ENCODE data around the gene HLA-E. TPM values are rescaled to one million over a fixed set of nuclear protein-coding genes. Genes with fewer than 3 reads are reported as not detected.
A peak's percentile ranks its signal among the peaks of the same experiment; 100 is the strongest.
"Not testable (repeated sequence)": the region's sequence is repeated elsewhere in the genome, so short reads cannot be mapped to it uniquely, and the experiment has no call there.

HLA-E gene
- total RNA-seq, 1 experiment from 2014 or later = 47.0 TPM

GRCh38 chr6:30513451-30513850 lies 24.1 kb downstream of the HLA-E start:
- no peak for TF ChIP-seq CTCF (IDR thresholded peaks at IDR 0.05; ENCODE audit: insufficient read depth in 1 of 2, low read depth in 1 of 2, low read length in 1 of 2, severe bottlenecking in 1 of 2, unreplicated experiment in 1 of 2)
- intact Hi-C loops (cut with micrococcal nuclease; ENCODE audit: unreplicated experiment) = no loop called here
- H3K4me3 Mint-ChIP-seq (ENCODE audit: unreplicated experiment) = no peak overlapping the region
- Histone ChIP-seq H3K9me3 (no peaks in the 10 kb centered on the region), H3K27me3 (replicated peaks; ENCODE audit: control insufficient read depth, insufficient read depth, low read length) (no peaks in the 10 kb centered on the region), H3K36me3 (ENCODE audit: control insufficient read depth, insufficient read depth, low read length) (no peaks in the 10 kb centered on the region; the same call in 1 of the 2 replicates), H3K4me1 (no peaks in the 10 kb centered on the region), H3K4me3 (ENCODE audit: low read depth, low read length) (no peak overlapping the region)
- ChIA-PET POLR2A (no interaction called here), CTCF (no interaction called here)
- H3K27me3 Mint-ChIP-seq (ENCODE audit: insufficient read depth, unreplicated experiment) = no peaks in the 10 kb centered on the region
- DNase-seq = no peak
- no peaks in the 10 kb centered on the region for H3K4me1 Mint-ChIP-seq (ENCODE audit: low read depth, unreplicated experiment)
- no peaks in the 10 kb centered on the region for H3K9me3 Mint-ChIP-seq (ENCODE audit: unreplicated experiment)
- H3K27ac Mint-ChIP-seq (ENCODE audit: unreplicated experiment) = no peak overlapping the region
- no TSS peak for BruUV-seq (replicated peaks)
- no peaks in the 10 kb centered on the region for H3K36me3 Mint-ChIP-seq (ENCODE audit: insufficient read depth, unreplicated experiment)

GRCh38 chr6:30515106-30515505 lies 25.8 kb downstream of the HLA-E start:
- no peak for TF ChIP-seq CTCF (IDR thresholded peaks at IDR 0.05; ENCODE audit: insufficient read depth in 1 of 2, low read depth in 1 of 2, low read length in 1 of 2, severe bottlenecking in 1 of 2, unreplicated experiment in 1 of 2)
- Mint-ChIP-seq H3K27ac (ENCODE audit: unreplicated experiment) (no peak overlapping the region), H3K4me3 (ENCODE audit: unreplicated experiment) (peak overlapping the region; percentile 37), H3K36me3 (ENCODE audit: insufficient read depth, unreplicated experiment) (no peaks in the 10 kb centered on the region), H3K4me1 (ENCODE audit: low read depth, unreplicated experiment) (no peaks in the 10 kb centered on the region), H3K9me3 (ENCODE audit: unreplicated experiment) (no peaks in the 10 kb centered on the region), H3K27me3 (ENCODE audit: insufficient read depth, unreplicated experiment) (no peaks in the 10 kb centered on the region)
- ChIA-PET CTCF (no interaction called here), POLR2A (no interaction called here)
- no peaks in the 10 kb centered on the region for H3K4me1 ChIP-seq
- 0 out of 2 replicates have a peak, but pooled peaks cover 3% of the 10 kb centered on the region for H3K9me3 ChIP-seq
- H3K27me3 ChIP-seq (replicated peaks; ENCODE audit: control insufficient read depth, insufficient read depth, low read length) = no peaks in the 10 kb centered on the region
- H3K4me3 ChIP-seq (ENCODE audit: low read depth, low read length) = no peak overlapping the region
- BruUV-seq (replicated peaks) = no TSS peak
- no peaks in the 10 kb centered on the region; the same call in 1 of the 2 replicates for H3K36me3 ChIP-seq (ENCODE audit: control insufficient read depth, insufficient read depth, low read length)
- intact Hi-C loops (cut with micrococcal nuclease; ENCODE audit: unreplicated experiment) = no loop called here
- DNase-seq = no peak

- BruUV-seq (replicated peaks) = TSS peak; percentile 74
- Mint-ChIP-seq H3K36me3 (ENCODE audit: insufficient read depth, unreplicated experiment) (no peaks in the 10 kb centered on the region), H3K9me3 (ENCODE audit: unreplicated experiment) (no peaks in the 10 kb centered on the region), H3K4me3 (ENCODE audit: unreplicated experiment) (peak overlapping the region; percentile 61), H3K27ac (ENCODE audit: unreplicated experiment) (no peak overlapping the region), H3K4me1 (ENCODE audit: low read depth, unreplicated experiment) (no peaks in the 10 kb centered on the region), H3K27me3 (ENCODE audit: insufficient read depth, unreplicated experiment) (no peaks in the 10 kb centered on the region)
- Histone ChIP-seq H3K4me1 (no peaks in the 10 kb centered on the region), H3K9me3 (0 out of 2 replicates have a peak, but pooled peaks cover 3% of the 10 kb centered on the region), H3K36me3 (ENCODE audit: control insufficient read depth, insufficient read depth, low read length) (no peaks in the 10 kb centered on the region; the same call in 1 of the 2 replicates), H3K4me3 (ENCODE audit: low read depth, low read length) (peak overlapping the region; percentile 26), H3K27me3 (replicated peaks; ENCODE audit: control insufficient read depth, insufficient read depth, low read length) (no peaks in the 10 kb centered on the region)
- ChIA-PET POLR2A (interaction anchor here (0.7 kb wide), 1 partner anchor 108 kb away, joined by 4 read pairs; no protein-coding TSS in a partner anchor), CTCF (interaction anchor here (0.9 kb wide), 1 partner anchor 26 kb away, joined by 3 read pairs; no protein-coding TSS in a partner anchor)
- no peak for TF ChIP-seq CTCF (IDR thresholded peaks at IDR 0.05; ENCODE audit: insufficient read depth in 1 of 2, low read depth in 1 of 2, low read length in 1 of 2, severe bottlenecking in 1 of 2, unreplicated experiment in 1 of 2)
- intact Hi-C loops (cut with micrococcal nuclease; ENCODE audit: unreplicated experiment) = no loop called here
- DNase-seq = peak; percentile 63 to 70
Observed at GRCh38 chr6:30515944-30516753, 26.8 kb downstream of the HLA-E start.

GRCh38 chr6:30516754-30517076 lies 27.4 kb downstream of the HLA-E start:
- H3K4me1 ChIP-seq; DNase-seq; intact Hi-C loops (cut with micrococcal nuclease; ENCODE audit: unreplicated experiment); H3K27me3 Mint-ChIP-seq (ENCODE audit: insufficient read depth, unreplicated experiment); H3K4me1 Mint-ChIP-seq (ENCODE audit: low read depth, unreplicated experiment); H3K9me3 Mint-ChIP-seq (ENCODE audit: unreplicated experiment); CTCF ChIA-PET; H3K36me3 Mint-ChIP-seq (ENCODE audit: insufficient read depth, unreplicated experiment); BruUV-seq (replicated peaks); H3K27ac Mint-ChIP-seq (ENCODE audit: unreplicated experiment); H3K36me3 ChIP-seq (ENCODE audit: control insufficient read depth, insufficient read depth, low read length); H3K27me3 ChIP-seq (replicated peaks; ENCODE audit: control insufficient read depth, insufficient read depth, low read length); H3K9me3 ChIP-seq: not testable (repeated sequence)
- peak overlapping the region; percentile 26 for H3K4me3 ChIP-seq (ENCODE audit: low read depth, low read length)
- POLR2A ChIA-PET = interaction anchor here (0.7 kb wide), 1 partner anchor 108 kb away, joined by 4 read pairs; no protein-coding TSS in a partner anchor
- H3K4me3 Mint-ChIP-seq (ENCODE audit: unreplicated experiment) = peak overlapping the region; percentile 61
